ENCODE results near the gene HMOX2. TPM values are rescaled to one million over a fixed set of nuclear protein-coding genes. Genes with fewer than 3 reads are reported as not detected.

The HMOX2 gene
- polyA plus RNA-seq, 1 donor (not counting 4 experiments of a cell fraction or from before 2014, with no cell fraction given), result 167 TPM

DNA sequence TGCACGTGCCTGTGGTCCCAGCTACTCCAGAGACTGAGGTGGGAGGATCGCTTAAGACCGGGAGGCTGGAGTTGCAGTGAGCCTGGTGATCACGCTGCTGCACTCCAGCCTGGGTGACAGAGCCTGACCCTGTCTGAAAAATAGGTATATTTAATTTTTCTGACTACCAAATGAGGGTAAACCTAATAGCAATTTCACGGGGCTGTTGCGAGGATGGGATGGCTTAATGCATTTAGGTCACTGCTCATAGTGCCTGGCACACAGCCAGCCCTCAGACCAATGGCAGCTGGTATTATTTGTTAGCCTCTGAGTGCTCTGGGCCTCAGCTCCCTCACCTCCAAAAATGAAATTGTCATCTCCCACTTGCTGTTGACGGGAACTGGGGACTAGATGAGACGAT, 68.3 kb downstream of the HMOX2 start:
- Histone ChIP-seq H3K9ac (ENCODE audit: control insufficient read depth, extremely low read depth, insufficient read depth, low read length) (no peak overlapping the region), H3K4me2 (ENCODE audit: control insufficient read depth, extremely low read depth, insufficient read depth, low read depth, low read length) (no peak overlapping the region), H3K4me1 (ENCODE audit: control insufficient read depth, extremely low read depth, insufficient read depth, low read length) (no peaks in the 10 kb centered on the region), H3K27me3 (ENCODE audit: control insufficient read depth, extremely low read depth, insufficient read depth, low read length) (no peaks in the 10 kb centered on the region), H2AFZ (ENCODE audit: control insufficient read depth, low read length) (no peak overlapping the region), H3K9me3 (ENCODE audit: control insufficient read depth, low read depth, low read length) (peaks cover 3% of the 10 kb centered on the region), H4K20me1 (ENCODE audit: control insufficient read depth, extremely low read depth, insufficient read depth, low read length) (no peaks in the 10 kb centered on the region), H3K9me1 (ENCODE audit: control insufficient read depth, extremely low read depth, insufficient read depth, low read length) (no peaks in the 10 kb centered on the region), H3K4me3 (ENCODE audit: control insufficient read depth in 2 of 3, extremely low read depth in 1 of 3, insufficient read depth in 2 of 3, low read depth in 1 of 3, low read length in 3 of 3) (no peak overlapping the region), H3K36me3 (ENCODE audit: control insufficient read depth in 2 of 2, extremely low read depth in 1 of 2, insufficient read depth in 2 of 2, low read length in 2 of 2) (no peaks in the 10 kb centered on the region), H3K27ac (ENCODE audit: control insufficient read depth, insufficient read depth, low read length) (no peak overlapping the region), H3K79me2 (ENCODE audit: control insufficient read depth, insufficient read depth, low read length) (no peaks in the 10 kb centered on the region)
- no peak for DNase-seq (ENCODE audit: low read depth, low spot score)
- dilution Hi-C loops (cut with MboI; ENCODE audit: extremely low pct_ligation_motif_present, low sequenced_read_pairs), result no loop called here
- TF ChIP-seq EZH2 (IDR thresholded peaks at IDR 0.05; ENCODE audit: low read length), result no peak
- TF ChIP-seq, protein P1, sequence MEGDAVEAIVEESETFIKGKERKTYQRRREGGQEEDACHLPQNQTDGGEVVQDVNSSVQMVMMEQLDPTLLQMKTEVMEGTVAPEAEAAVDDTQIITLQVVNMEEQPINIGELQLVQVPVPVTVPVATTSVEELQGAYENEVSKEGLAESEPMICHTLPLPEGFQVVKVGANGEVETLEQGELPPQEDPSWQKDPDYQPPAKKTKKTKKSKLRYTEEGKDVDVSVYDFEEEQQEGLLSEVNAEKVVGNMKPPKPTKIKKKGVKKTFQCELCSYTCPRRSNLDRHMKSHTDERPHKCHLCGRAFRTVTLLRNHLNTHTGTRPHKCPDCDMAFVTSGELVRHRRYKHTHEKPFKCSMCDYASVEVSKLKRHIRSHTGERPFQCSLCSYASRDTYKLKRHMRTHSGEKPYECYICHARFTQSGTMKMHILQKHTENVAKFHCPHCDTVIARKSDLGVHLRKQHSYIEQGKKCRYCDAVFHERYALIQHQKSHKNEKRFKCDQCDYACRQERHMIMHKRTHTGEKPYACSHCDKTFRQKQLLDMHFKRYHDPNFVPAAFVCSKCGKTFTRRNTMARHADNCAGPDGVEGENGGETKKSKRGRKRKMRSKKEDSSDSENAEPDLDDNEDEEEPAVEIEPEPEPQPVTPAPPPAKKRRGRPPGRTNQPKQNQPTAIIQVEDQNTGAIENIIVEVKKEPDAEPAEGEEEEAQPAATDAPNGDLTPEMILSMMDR (optimal IDR thresholded peaks at IDR 0.05 in 1 of 3, IDR thresholded peaks at IDR 0.05 in 1 of 3, conservative IDR thresholded peaks at IDR 0.05 in 1 of 3; ENCODE audit: extremely low read depth in 1 of 3, insufficient read depth in 2 of 3, low read length in 3 of 3), result no peak
- FAIRE-seq, result no peak

DNA sequence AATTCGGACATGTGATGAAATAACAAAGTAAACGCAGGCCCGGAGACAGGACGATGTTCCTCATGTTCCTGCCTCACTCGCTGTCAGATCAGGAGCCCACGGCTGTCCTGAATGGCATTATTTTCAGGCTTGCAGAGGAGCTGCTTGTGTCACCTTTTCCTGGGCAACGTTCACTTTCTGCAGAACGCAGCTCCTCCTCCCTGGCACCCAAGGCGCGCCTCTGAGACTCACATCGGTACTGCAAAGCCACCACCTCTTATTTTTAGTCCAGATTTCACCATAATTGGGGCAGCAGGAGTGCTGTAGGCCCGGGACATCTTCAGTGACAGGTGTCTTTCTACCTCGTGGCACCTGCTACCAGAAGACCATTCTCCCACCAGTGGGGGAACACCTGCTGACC, 71.9 kb downstream of the HMOX2 start:
- Histone ChIP-seq H3K79me2 (ENCODE audit: control insufficient read depth, insufficient read depth, low read length) (no peaks in the 10 kb centered on the region), H3K27me3 (ENCODE audit: control insufficient read depth, extremely low read depth, insufficient read depth, low read length) (no peaks in the 10 kb centered on the region), H3K4me3 (ENCODE audit: control insufficient read depth in 2 of 3, extremely low read depth in 1 of 3, insufficient read depth in 2 of 3, low read depth in 1 of 3, low read length in 3 of 3) (no peak overlapping the region), H3K9me1 (ENCODE audit: control insufficient read depth, extremely low read depth, insufficient read depth, low read length) (no peaks in the 10 kb centered on the region), H3K27ac (ENCODE audit: control insufficient read depth, insufficient read depth, low read length) (no peak overlapping the region), H3K9me3 (ENCODE audit: control insufficient read depth, low read depth, low read length) (no peaks in the 10 kb centered on the region), H2AFZ (ENCODE audit: control insufficient read depth, low read length) (no peak overlapping the region), H3K36me3 (ENCODE audit: control insufficient read depth in 2 of 2, extremely low read depth in 1 of 2, insufficient read depth in 2 of 2, low read length in 2 of 2) (no peaks in the 10 kb centered on the region), H3K9ac (ENCODE audit: control insufficient read depth, extremely low read depth, insufficient read depth, low read length) (no peak overlapping the region), H3K4me2 (ENCODE audit: control insufficient read depth, extremely low read depth, insufficient read depth, low read depth, low read length) (no peak overlapping the region), H3K4me1 (ENCODE audit: control insufficient read depth, extremely low read depth, insufficient read depth, low read length) (no peaks in the 10 kb centered on the region), H4K20me1 (ENCODE audit: control insufficient read depth, extremely low read depth, insufficient read depth, low read length) (no peaks in the 10 kb centered on the region)
- no peak for FAIRE-seq
- dilution Hi-C loops (cut with MboI; ENCODE audit: extremely low pct_ligation_motif_present, low sequenced_read_pairs), result no loop called here
- no peak for DNase-seq (ENCODE audit: low read depth, low spot score)
- TF ChIP-seq, protein P1 (optimal IDR thresholded peaks at IDR 0.05 in 1 of 3, IDR thresholded peaks at IDR 0.05 in 1 of 3, conservative IDR thresholded peaks at IDR 0.05 in 1 of 3; ENCODE audit: extremely low read depth in 1 of 3, insufficient read depth in 2 of 3, low read length in 3 of 3), result no peak
- no peak for TF ChIP-seq EZH2 (IDR thresholded peaks at IDR 0.05; ENCODE audit: low read length)
